Neutrophil (primary cell): Measurements from ENCODE around the gene KTN1.

Source experiments
- H3K27ac ChIP-seq: fragments of 200-600 bp; sonication (generic); 2 replicates; pipeline ENCODE4 v1.5.1; 2016; ENCODE audit warnings: mild to moderate bottlenecking, moderate library complexity
- H3K27me3 ChIP-seq: fragments of 200-600 bp; sonication (generic); 2 replicates; pipeline ENCODE4 v1.6.0; 2016; ENCODE audit warnings: mild to moderate bottlenecking
- H3K36me3 ChIP-seq: fragments of 200-600 bp; sonication (generic); 2 replicates; pipeline ENCODE4 v1.5.1; 2017
- H3K4me1 ChIP-seq, 2 experiments: fragments of 200-600 bp in 1 of 2; sonication (generic) in 1 of 2; 1 replicate in 1 of 2; 2 replicates in 1 of 2; pipeline versions ENCODE4 v1.5.1 to v1.6.1; 2013 to 2016; ENCODE audit warnings: low read depth in 1 of 2, low read length in 1 of 2, mild to moderate bottlenecking in 1 of 2, moderate library complexity in 1 of 2; ENCODE audit not compliant: control insufficient read depth in 1 of 2, insufficient read depth in 1 of 2
- H3K4me3 ChIP-seq, 2 experiments: fragments of 200-600 bp in 1 of 2; sonication (generic) in 1 of 2; 1 replicate in 1 of 2; 2 replicates in 1 of 2; pipeline ENCODE4 v1.5.1; 2013 to 2016; ENCODE audit warnings: low read depth in 1 of 2, low read length in 1 of 2, mild to moderate bottlenecking in 1 of 2, moderate library complexity in 1 of 2
- H3K9me3 ChIP-seq: fragments of 200-600 bp; sonication (generic); 2 replicates; pipeline ENCODE4 v1.5.1; 2016
- TF ChIP-seq, protein P1 (sequence below): fragments of 200-600 bp; sonication (generic); IDR thresholded peaks from 2 replicates; pipeline ENCODE4 v1.5.1; 2016; ENCODE audit warnings: antibody characterized with exemption

The KTN1 gene

DNA sequence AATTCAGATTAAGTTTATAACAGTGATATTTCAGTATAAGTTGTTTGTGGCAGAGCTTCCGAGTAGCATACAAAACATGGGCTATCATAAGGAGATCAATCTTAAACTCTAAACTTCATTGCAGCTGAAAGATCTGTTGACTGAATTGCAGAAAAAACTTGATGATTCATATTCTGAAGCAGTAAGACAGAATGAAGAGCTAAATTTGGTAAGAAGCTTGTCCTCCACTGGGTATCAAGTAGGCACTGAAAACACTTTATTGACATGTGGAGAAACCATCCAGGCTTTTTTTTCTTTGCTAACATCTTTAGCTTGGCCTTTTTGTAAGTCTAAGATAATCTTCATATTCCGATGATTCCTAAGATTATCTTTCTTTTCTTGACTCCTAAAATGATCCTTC is 93.0 kb downstream of the KTN1 start:
- Histone ChIP-seq H3K27ac (no peak overlapping the region), H3K4me3 (no peak overlapping the region), H3K27me3 (no peaks in the 10 kb centered on the region), H3K36me3 (peaks cover 67% of the 10 kb centered on the region), H3K9me3 (no peaks in the 10 kb centered on the region), H3K4me1 (no peaks in the 10 kb centered on the region)
- TF ChIP-seq, protein P1, sequence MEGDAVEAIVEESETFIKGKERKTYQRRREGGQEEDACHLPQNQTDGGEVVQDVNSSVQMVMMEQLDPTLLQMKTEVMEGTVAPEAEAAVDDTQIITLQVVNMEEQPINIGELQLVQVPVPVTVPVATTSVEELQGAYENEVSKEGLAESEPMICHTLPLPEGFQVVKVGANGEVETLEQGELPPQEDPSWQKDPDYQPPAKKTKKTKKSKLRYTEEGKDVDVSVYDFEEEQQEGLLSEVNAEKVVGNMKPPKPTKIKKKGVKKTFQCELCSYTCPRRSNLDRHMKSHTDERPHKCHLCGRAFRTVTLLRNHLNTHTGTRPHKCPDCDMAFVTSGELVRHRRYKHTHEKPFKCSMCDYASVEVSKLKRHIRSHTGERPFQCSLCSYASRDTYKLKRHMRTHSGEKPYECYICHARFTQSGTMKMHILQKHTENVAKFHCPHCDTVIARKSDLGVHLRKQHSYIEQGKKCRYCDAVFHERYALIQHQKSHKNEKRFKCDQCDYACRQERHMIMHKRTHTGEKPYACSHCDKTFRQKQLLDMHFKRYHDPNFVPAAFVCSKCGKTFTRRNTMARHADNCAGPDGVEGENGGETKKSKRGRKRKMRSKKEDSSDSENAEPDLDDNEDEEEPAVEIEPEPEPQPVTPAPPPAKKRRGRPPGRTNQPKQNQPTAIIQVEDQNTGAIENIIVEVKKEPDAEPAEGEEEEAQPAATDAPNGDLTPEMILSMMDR = no peak

DNA sequence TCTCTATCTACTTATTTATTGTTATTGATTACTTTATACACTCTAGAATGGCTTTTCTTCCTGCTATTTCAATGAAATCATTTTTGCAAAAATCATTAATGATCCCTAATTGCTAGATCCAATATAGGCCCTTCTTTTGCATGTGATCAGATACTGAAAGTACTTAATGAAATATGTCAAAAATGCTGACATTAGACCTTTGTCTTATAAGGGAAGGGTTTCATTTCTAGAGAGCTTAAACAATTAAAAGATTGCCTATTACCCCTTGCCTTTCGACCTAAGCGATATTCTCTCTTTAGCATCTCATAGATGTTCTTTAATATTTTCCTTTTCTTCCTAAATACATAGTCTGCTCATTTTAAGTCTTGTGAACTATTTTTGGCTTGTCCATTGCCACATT is 101.1 kb downstream of the KTN1 start:
- Histone ChIP-seq H3K27me3 (no peaks in the 10 kb centered on the region), H3K36me3 (peaks cover 67% of the 10 kb centered on the region), H3K4me3 (no peak overlapping the region), H3K4me1 (no peaks in the 10 kb centered on the region), H3K9me3 (no peaks in the 10 kb centered on the region), H3K27ac (no peak overlapping the region)
- TF ChIP-seq, protein P1 = no peak

DNA sequence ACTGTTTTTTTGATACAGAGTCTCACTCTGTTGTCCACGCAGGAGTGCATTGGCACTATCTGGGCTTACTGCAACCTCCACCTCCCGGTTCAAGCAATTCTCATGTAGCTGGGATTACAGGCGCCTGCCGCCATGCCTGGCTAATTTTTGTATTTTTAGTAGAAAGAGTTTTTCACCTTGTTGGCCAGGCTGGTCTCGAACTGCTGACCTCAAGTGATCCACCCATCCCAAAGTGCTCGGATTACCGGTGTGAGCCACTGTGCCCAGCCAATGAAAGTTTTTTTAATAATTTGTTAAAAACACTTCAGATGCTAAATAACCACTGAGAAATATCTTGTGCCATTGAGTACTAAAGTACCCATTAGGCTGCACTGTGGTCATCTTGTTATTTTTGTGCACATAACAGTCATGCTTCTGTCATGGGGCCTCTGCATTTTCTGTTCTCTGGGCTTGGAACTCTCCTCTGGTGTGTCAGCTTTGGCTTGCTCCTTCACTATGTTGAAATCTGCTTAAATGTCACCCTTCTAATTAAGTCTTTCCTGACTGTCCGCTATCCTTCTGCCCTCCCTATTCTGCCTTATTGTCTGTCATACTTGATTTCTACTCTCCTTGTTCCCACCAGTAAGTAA is 105.1 kb downstream of the KTN1 start:
- no peaks in the 10 kb centered on the region for H3K27me3 ChIP-seq
- H3K27ac ChIP-seq = no peak overlapping the region
- H3K9me3 ChIP-seq = no peaks in the 10 kb centered on the region
- peaks cover 51% of the 10 kb centered on the region for H3K36me3 ChIP-seq
- H3K4me3 ChIP-seq = no peak overlapping the region
- H3K4me1 ChIP-seq = no peaks in the 10 kb centered on the region
- TF ChIP-seq, protein P1 = no peak

DNA sequence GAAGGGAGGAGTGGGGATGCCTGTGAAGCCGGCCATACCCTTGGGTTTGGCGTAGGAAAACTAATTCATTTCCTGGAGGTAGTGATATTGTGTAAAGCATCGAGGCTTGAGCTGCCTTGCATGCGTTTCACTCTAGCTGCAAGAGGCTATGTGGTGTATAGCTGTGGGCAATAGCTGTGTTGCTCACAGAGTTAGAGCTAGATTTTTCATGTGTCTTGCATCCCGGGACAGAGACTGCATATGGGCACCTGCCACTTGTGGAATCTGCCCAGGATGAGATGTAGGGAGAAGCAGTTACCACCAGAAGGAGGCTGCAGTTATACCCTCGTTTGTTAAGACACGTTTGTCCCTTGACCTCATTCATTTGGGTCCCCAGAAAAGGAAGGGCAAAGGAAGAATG is 106.7 kb downstream of the KTN1 start:
- H3K4me1 ChIP-seq = no peaks in the 10 kb centered on the region
- TF ChIP-seq, protein P1 = no peak
- H3K9me3 ChIP-seq = no peaks in the 10 kb centered on the region
- no peak overlapping the region for H3K4me3 ChIP-seq
- no peaks in the 10 kb centered on the region for H3K27me3 ChIP-seq
- H3K36me3 ChIP-seq = peaks cover 36% of the 10 kb centered on the region
- no peak overlapping the region for H3K27ac ChIP-seq

DNA sequence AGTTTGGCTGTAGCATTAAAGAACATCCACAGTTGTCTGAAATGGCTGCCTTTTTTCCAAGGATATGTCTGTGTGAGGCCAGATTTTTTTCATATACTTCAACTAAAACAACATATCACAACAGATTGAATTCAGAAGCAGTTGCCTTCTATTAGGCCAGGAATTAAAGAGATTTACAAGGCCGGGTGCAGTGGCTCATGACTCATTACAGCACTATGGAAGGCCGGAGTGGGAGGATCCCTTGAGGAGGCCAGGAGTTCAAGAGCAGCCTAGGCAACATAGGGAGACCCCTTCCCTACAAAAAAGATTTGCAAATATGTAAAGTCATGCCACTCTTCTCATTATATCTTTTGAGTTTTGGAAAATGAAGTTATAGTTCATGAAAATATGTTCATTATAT is 108.6 kb downstream of the KTN1 start:
- Histone ChIP-seq H3K27me3 (no peaks in the 10 kb centered on the region), H3K36me3 (peaks cover 24% of the 10 kb centered on the region), H3K9me3 (no peaks in the 10 kb centered on the region), H3K4me1 (no peaks in the 10 kb centered on the region), H3K27ac (no peak overlapping the region), H3K4me3 (no peak overlapping the region)
- TF ChIP-seq, protein P1 = no peak
